IMR-90 (cell line): Measurements from ENCODE around the gene MTA1. TPM values are rescaled to one million over a fixed set of nuclear protein-coding genes. Genes with fewer than 3 reads are reported as not detected.

Experiments used
- ATAC-seq: fragments of 200-7000 bp; cut with Tn5 transposase; 2 replicates; pipeline ENCODE4 v1.9.1; 2020; ENCODE audit warnings: low read depth, mild to moderate bottlenecking, moderate library complexity
- BruUV-seq: library from RNA; stranded (reverse); fragments of 400-500 nt; replicated peaks from 2 replicates; lab custom pipeline; 2021; lab: Mats Ljungman, UMichigan
- CTCF ChIA-PET: fragments of 300-600 bp; formaldehyde crosslinking; extraction: SDS; loops from one replicate; lab custom pipeline; 2021; ENCODE audit warnings: antibody characterized with exemption; lab: Yijun Ruan, JAX
- POLR2A ChIA-PET: fragments of 300-600 bp; sonication (Branson Sonifier 250); formaldehyde crosslinking; loops from one replicate; lab custom pipeline; 2022; ENCODE audit warnings: antibody characterized with exemption; ENCODE audit not compliant: unreplicated experiment; lab: Charles Lee
- DNase-seq: peaks from one replicate; pipeline ENCODE4 v3.0.0; 2013
- H2AFZ ChIP-seq: replicated peaks from 2 replicates; pipeline ENCODE3; 2013; ENCODE audit warnings: low read length, mild to moderate bottlenecking; ENCODE audit not compliant: poor library complexity
- H2AK5ac ChIP-seq: 2 replicates; pipeline ENCODE4 v1.6.1; 2013; ENCODE audit warnings: low read depth, low read length, inconsistent platforms
- H2AK9ac ChIP-seq: replicated peaks from 2 replicates; pipeline ENCODE3; 2013; ENCODE audit warnings: mild to moderate bottlenecking, low read depth, low read length, moderate library complexity; ENCODE audit not compliant: poor library complexity
- H2BK120ac ChIP-seq: 2 replicates; pipeline ENCODE4 v1.6.1; 2013; ENCODE audit warnings: low read depth, low read length, inconsistent platforms
- H2BK15ac ChIP-seq: 3 replicates; pipeline ENCODE4 v1.6.1; 2013; ENCODE audit warnings: low read depth, low read length, inconsistent platforms
- H2BK20ac ChIP-seq: 2 replicates; pipeline ENCODE4 v1.6.1; 2013; ENCODE audit warnings: low read depth, mild to moderate bottlenecking, inconsistent platforms, low read length, moderate library complexity
- H2BK5ac ChIP-seq: 2 replicates; pipeline ENCODE4 v1.6.1; 2013; ENCODE audit warnings: mild to moderate bottlenecking, low read depth, low read length, inconsistent platforms; ENCODE audit not compliant: poor library complexity, severe bottlenecking
- H3K14ac ChIP-seq: replicated peaks from 2 replicates; pipeline ENCODE4 v1.6.1; 2013; ENCODE audit warnings: low read depth, low read length, inconsistent platforms
- H3K18ac ChIP-seq: 2 replicates; pipeline ENCODE4 v1.6.1; 2013; ENCODE audit warnings: low read depth, low read length, control low read depth
- H3K23ac ChIP-seq: 2 replicates; pipeline ENCODE4 v1.6.1; 2013; ENCODE audit warnings: low read depth, low read length, inconsistent platforms
- H3K27ac ChIP-seq: 2 replicates; pipeline ENCODE4 v1.5.1; 2013; ENCODE audit warnings: mild to moderate bottlenecking, control low read depth, low read length; ENCODE audit not compliant: insufficient read depth
- H3K27me3 ChIP-seq: 2 replicates; pipeline ENCODE4 v1.6.1; 2013; ENCODE audit warnings: low read length; ENCODE audit not compliant: control insufficient read depth, insufficient read depth
- H3K36me3 ChIP-seq: 2 replicates; pipeline ENCODE4 v1.6.1; 2013; ENCODE audit warnings: low read length, mixed read lengths; ENCODE audit not compliant: control insufficient read depth, insufficient read depth
- H3K4ac ChIP-seq: 2 replicates; pipeline ENCODE4 v1.6.1; 2013; ENCODE audit warnings: low read depth, low read length, inconsistent platforms
- H3K4me1 ChIP-seq: 2 replicates; pipeline ENCODE4 v1.6.1; 2013; ENCODE audit warnings: low read length, mixed read lengths; ENCODE audit not compliant: control insufficient read depth, insufficient read depth
- H3K4me2 ChIP-seq: 2 replicates; pipeline ENCODE4 v1.6.1; 2013; ENCODE audit warnings: low read depth, mild to moderate bottlenecking, control low read depth, low read length, moderate library complexity
- H3K4me3 ChIP-seq: 2 replicates; pipeline ENCODE4 v1.5.1; 2013; ENCODE audit warnings: low read depth, mild to moderate bottlenecking, control low read depth, low read length, moderate library complexity; ENCODE audit not compliant: insufficient read depth
- H3K56ac ChIP-seq: 2 replicates; pipeline ENCODE4 v1.6.1; 2013; ENCODE audit warnings: low read length, inconsistent platforms; ENCODE audit not compliant: insufficient read depth; ENCODE audit errors: extremely low read depth
- H3K79me1 ChIP-seq, 2 experiments: 2 replicates each; pipeline ENCODE4 v1.6.1; 2013; ENCODE audit warnings: low read length in 2 of 2, inconsistent platforms in 1 of 2, low read depth in 1 of 2
- H3K9ac ChIP-seq: 2 replicates; pipeline ENCODE4 v1.6.1; 2013; ENCODE audit warnings: low read depth, low read length, control low read depth
- H3K9me1 ChIP-seq: 2 replicates; pipeline ENCODE4 v1.6.1; 2013; ENCODE audit warnings: low read length, inconsistent platforms; ENCODE audit not compliant: insufficient read depth
- H3K9me3 ChIP-seq: 2 replicates; pipeline ENCODE4 v1.6.1; 2013; ENCODE audit warnings: low read length; ENCODE audit not compliant: control insufficient read depth, insufficient read depth
- H4K20me1 ChIP-seq: 2 replicates; pipeline ENCODE4 v1.6.1; 2013; ENCODE audit warnings: low read length, inconsistent platforms; ENCODE audit not compliant: insufficient read depth
- H4K5ac ChIP-seq: 2 replicates; pipeline ENCODE4 v1.6.1; 2013; ENCODE audit warnings: mild to moderate bottlenecking, low read depth, low read length, control low read depth
- H4K8ac ChIP-seq, 2 experiments: 2 replicates each; pipeline ENCODE4 v1.6.1; 2013; ENCODE audit warnings: low read depth in 2 of 2, low read length in 2 of 2, control low read depth in 1 of 2, inconsistent platforms in 1 of 2
- H4K91ac ChIP-seq: 2 replicates; pipeline ENCODE4 v1.6.1; 2013; ENCODE audit warnings: low read depth, low read length, inconsistent platforms; ENCODE audit not compliant: insufficient read depth
- BHLHE40 ChIP-seq: fragments of 150-350 bp; IDR thresholded peaks from 2 replicates; pipeline ENCODE4 v1.6.1; 2016; ENCODE audit warnings: mild to moderate bottlenecking, low read depth, low read length
- MAFK ChIP-seq: IDR thresholded peaks from 2 replicates; pipeline ENCODE4 v1.6.1; 2012; ENCODE audit warnings: low read depth, low read length, improper control_type of control experiment
- MXI1 ChIP-seq: IDR thresholded peaks from 2 replicates; pipeline ENCODE4 v1.6.1; 2012; ENCODE audit warnings: low read depth, mild to moderate bottlenecking, low read length, moderate library complexity, borderline replicate concordance
- NFE2L2 ChIP-seq: fragments of 150-350 bp; IDR thresholded peaks from 2 replicates; pipeline ENCODE4 v1.6.1; 2016; ENCODE audit warnings: low read depth, mild to moderate bottlenecking, low read length
- WGBS, 2 experiments: methylation state at CpG; one replicate each; pipeline versions ENCODE4 v1.1.5 to v1.1.7; 2013; ENCODE audit warnings: missing lambda C conversion rate in 2 of 2; ENCODE audit not compliant: insufficient read length in 1 of 2; ENCODE audit errors: extremely low coverage in 2 of 2; 5-methylcytosine and 5-hydroxymethylcytosine counted together
- dilution Hi-C: fragments of 300-500 bp; cut with HindIII; formaldehyde crosslinking; loops from one replicate; pipeline ENCODE4 v1.14.3; 2018; ENCODE audit warnings: low sequenced_read_pairs; ENCODE audit not compliant: unreplicated experiment
- in situ Hi-C: fragments of 300-500 bp; cut with MboI; formaldehyde crosslinking; loops from 3 replicates; pipeline ENCODE4 v1.14.3; 2019; ENCODE audit warnings: low sequenced_read_pairs, inconsistent platforms, mixed read lengths
- intact Hi-C: fragments of 100-400 bp; cut with micrococcal nuclease; formaldehyde crosslinking; loops from 2 replicates; pipeline ENCODE4 v1.10.0; 2022
- polyA plus RNA-seq, 3 experiments: library from polyadenylated mRNA; depleted of rRNA; stranded (reverse); fragments of >200 nt; gene quantifications; 2 replicates each; pipeline ENCODE4 v1.2.3, GENCODE V29; 2012; ENCODE audit warnings: low replicate concordance in 1 of 3
- total RNA-seq: library from RNA; depleted of rRNA; stranded (reverse); fragments of >200 nt; gene quantifications from 2 replicates; pipeline ENCODE4 v1.2.3, GENCODE V29; 2012
- TF ChIP-seq, protein P1 (sequence below): fragments of 150-350 bp; IDR thresholded peaks from 2 replicates; pipeline ENCODE4 v1.6.1; 2017; ENCODE audit warnings: mild to moderate bottlenecking, antibody characterized with exemption, low read length, low read depth

MTA1 gene
- total and polyA plus RNA-seq, 2 of the 4 experiments (the other 2 are of a cell fraction): 21.5 to 61.6 TPM

DNA sequence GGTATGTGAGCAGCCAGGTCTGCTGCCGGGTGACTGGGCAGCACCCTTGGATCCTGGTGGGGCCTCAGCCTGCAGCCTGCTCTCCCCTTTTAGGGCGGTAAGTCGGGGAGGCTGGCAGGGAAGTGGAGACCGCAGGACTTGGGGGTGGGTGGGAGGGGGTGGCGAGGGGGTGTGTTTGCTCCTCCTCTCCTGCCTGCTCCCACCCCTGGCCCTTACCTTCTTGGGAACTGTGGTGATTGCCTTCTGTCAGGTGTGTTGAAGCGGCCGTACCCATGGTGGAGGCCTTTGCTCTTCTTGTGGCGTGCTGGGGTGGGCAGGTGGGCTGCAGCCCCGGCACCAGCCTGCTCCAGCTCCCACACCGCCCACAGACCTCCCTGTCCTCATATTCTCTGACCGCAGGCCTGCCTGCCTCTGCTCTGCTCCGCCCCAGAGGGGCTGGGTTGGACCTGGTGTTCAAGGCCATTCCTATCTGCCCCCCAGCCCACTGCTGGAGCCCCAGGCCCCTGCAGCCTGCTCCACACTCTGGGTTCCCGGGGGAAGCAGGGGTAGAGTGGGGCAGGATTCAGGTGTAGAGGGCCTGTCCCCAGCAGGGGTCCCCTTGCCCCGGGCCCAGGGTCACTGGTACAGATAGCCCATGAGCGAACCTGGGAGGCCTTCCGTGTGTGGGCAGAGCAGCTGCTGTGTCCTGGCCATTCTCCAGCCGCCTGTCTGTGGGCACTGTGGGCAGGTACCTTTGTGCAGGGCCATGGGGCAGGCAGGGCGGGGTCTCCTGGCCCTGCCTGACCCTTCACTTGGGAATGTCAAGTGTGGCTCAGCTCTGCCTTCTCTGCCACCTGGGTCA lies 76.6 kb downstream of the MTA1 start (continued):
- no peak for TF ChIP-seq MXI1

DNA sequence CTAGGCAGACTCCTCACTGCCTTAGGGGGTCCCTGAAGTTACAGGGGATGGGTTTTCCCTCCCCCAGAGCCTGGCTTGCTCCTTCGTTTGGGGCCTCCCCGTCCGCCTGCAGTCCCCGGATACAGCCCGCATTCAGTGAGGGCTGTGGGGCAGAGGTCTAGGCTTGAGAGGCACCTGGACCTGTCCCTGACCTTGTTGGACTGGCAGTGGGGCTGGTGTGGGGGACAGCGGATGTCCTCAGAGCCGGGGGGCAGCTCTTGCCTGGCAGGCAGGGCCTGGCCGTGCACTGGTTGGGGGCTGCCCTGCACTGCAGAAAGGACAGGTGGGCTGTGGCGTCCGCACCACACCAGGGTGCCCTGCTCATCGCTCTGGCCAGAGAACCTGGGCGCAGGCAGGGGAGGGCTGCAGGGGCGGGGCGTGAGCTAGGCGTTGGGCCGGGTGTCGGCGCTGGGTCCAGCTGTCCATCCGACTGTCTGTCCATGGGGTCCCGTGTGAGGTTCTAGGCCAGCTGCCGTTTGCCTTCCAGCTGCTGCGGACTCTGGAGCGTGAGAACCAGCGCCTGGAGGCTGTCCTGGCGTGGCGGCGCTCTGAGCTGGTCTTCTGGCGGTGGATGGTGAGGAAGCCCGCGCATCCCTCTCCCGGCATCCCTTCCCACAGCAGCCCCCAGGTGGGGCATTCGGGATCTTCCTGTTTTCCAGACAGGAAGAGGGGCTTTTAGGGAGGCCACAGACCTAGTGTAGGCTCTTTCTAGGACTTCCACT lies 77.4 kb downstream of the MTA1 start:
- Histone ChIP-seq H2BK15ac (no peak overlapping the region), H3K9ac (no peak overlapping the region), H2AK5ac (no peak overlapping the region), H3K14ac (no peak overlapping the region), H2BK5ac (no peak overlapping the region), H3K4me2 (no peak overlapping the region), H2AK9ac (no peak overlapping the region), H3K36me3 (no peaks in the 10 kb centered on the region), H3K4me3 (no peak overlapping the region), H3K4ac (no peak overlapping the region), H3K9me3 (no peaks in the 10 kb centered on the region), H4K8ac (no peak overlapping the region), H3K9me1 (peaks cover 2% of the 10 kb centered on the region; the same call in 1 of the 2 replicates), H3K18ac (no peak overlapping the region), H2BK20ac (no peak overlapping the region), H2AFZ (no peak overlapping the region), H3K4me1 (no peaks in the 10 kb centered on the region), H2BK120ac (no peak overlapping the region), H3K23ac (no peak overlapping the region), H3K27ac (no peak overlapping the region), H3K27me3 (no peaks in the 10 kb centered on the region), H3K79me1 (peaks cover 0 to 1% of the 10 kb centered on the region in 2 experiments; a peak in 1 of 4 replicates), H4K5ac (no peak overlapping the region), H4K20me1 (0 out of 2 replicates have a peak, but pooled peaks cover 1% of the 10 kb centered on the region), H4K91ac (no peak overlapping the region), H3K56ac (no peak overlapping the region)
- no TSS peak for BruUV-seq
- intact Hi-C loops (no loop called here), dilution Hi-C loops (no loop called here), in situ Hi-C loops (no loop called here)
- CTCF ChIA-PET: no interaction called here
- TF ChIP-seq BHLHE40 (no peak), MAFK (no peak), NFE2L2 (no peak)
- TF ChIP-seq, protein P1, sequence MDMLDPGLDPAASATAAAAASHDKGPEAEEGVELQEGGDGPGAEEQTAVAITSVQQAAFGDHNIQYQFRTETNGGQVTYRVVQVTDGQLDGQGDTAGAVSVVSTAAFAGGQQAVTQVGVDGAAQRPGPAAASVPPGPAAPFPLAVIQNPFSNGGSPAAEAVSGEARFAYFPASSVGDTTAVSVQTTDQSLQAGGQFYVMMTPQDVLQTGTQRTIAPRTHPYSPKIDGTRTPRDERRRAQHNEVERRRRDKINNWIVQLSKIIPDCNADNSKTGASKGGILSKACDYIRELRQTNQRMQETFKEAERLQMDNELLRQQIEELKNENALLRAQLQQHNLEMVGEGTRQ: no peak
- ATAC-seq (no peak), DNase-seq (no peak)
- POLR2A ChIA-PET: no interaction called here
- 94% methylated on average over 22 of the region's 32 CpGs; no CpG with 5 or more reads in 1 of the 2 experiments for WGBS, 2 experiments
